Ectodermal cell (in vitro differentiated cells): ENCODE measurements around the gene NCAM1.
A peak's percentile ranks its signal among the peaks of the same experiment; 100 is the strongest.

Experiments used
- H3K27ac ChIP-seq: 2 replicates; pipeline ENCODE4 v1.7.0; 2013; ENCODE audit warnings: mild to moderate bottlenecking, low read depth, low read length; ENCODE audit not compliant: insufficient read depth, poor library complexity, severe bottlenecking
- H3K27me3 ChIP-seq: 2 replicates; pipeline ENCODE4 v1.7.0; 2013; ENCODE audit warnings: mild to moderate bottlenecking, low read length; ENCODE audit not compliant: insufficient read depth, control insufficient read depth, poor library complexity, severe bottlenecking
- H3K36me3 ChIP-seq: one replicate; pipeline ENCODE4 v1.7.0; 2013; ENCODE audit warnings: low read length; ENCODE audit not compliant: control insufficient read depth, insufficient read depth
- H3K4me1 ChIP-seq: one replicate; pipeline ENCODE4 v1.7.0; 2013; ENCODE audit warnings: low read length; ENCODE audit not compliant: control insufficient read depth, insufficient read depth
- H3K4me3 ChIP-seq: 2 replicates; pipeline ENCODE4 v1.7.0; 2013; ENCODE audit warnings: low read depth, low read length, control low read depth; ENCODE audit not compliant: insufficient read depth
- H3K9me3 ChIP-seq: 2 replicates; pipeline ENCODE4 v1.7.0; 2013; ENCODE audit warnings: mild to moderate bottlenecking, low read length, moderate library complexity; ENCODE audit not compliant: control insufficient read depth
- WGBS, 2 experiments: methylation state at CpG; one replicate each; pipeline ENCODE4 v1.1.7; 2013; ENCODE audit warnings: missing lambda C conversion rate in 2 of 2; 5-methylcytosine and 5-hydroxymethylcytosine counted together

Gene NCAM1

DNA sequence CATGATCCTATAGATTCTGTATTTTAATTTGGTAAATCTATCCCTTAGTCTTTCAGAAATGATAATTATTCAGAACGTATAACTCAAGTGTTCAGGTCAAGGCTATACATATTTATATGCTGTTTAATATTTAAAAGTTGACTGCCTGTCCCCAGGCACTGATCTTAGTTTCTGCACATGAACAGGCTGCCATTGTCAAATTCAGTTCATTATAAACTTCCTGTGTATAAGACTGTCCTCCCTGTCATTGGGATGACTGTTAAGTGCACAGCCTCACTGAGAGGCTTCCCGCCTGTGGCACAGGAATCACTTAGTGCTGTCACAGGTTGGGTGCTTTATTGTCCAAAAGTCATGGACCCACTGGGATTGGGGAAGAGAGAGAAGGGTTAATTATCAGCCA, 261.0 kb downstream of the NCAM1 start:
- Histone ChIP-seq H3K27ac (no peak overlapping the region), H3K36me3 (peaks cover 6% of the 10 kb centered on the region), H3K9me3 (no peaks in the 10 kb centered on the region), H3K27me3 (no peaks in the 10 kb centered on the region), H3K4me3 (no peak overlapping the region), H3K4me1 (no peaks in the 10 kb centered on the region)
- WGBS, 2 experiments, result 93 to 100% methylated on average over 1 to 2 of the region's 2 CpGs

DNA sequence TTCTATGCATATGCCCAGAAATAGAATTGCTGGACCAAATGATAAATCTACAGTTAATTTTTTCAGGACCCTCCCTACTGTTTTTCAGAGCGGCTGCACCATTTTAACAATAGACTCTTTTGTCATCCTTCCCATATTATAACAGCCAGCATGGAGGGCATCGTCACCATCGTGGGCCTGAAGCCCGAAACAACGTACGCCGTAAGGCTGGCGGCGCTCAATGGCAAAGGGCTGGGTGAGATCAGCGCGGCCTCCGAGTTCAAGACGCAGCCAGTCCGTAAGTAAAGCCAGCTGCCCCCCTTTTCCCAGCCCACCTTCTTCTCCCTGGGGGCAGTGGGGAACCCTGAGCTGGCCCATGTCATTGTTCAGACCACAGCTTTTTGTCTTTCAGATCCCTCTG, 273.7 kb downstream of the NCAM1 start:
- no peaks in the 10 kb centered on the region for H3K27me3 ChIP-seq

DNA sequence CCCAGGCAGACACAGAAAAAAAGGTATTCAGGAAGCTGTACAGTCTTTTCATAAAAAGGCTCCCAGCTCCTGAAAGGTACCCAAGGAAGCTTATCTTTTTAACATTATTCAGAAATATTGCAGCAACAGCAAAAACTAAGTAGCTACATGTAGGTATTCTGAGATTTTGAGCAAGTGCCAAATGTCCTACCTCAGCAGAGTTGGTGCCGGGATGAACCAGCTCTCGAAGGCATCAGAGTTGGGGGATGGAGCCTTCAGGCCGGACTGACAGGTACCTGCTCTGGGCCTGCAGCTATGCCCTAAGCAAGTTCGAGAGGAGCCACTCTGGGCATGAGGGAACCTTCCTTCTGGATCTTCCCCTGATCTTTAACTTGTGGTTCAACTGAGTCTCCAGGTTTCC, 276.0 kb downstream of the NCAM1 start:
- no peaks in the 10 kb centered on the region for H3K36me3 ChIP-seq
- H3K27me3 ChIP-seq, result no peaks in the 10 kb centered on the region
- no peak overlapping the region for H3K27ac ChIP-seq
- no peaks in the 10 kb centered on the region for H3K9me3 ChIP-seq
- WGBS, 2 experiments, result 95 to 98% methylated on average over 4 of the region's 4 CpGs
- H3K4me1 ChIP-seq, result peaks cover 13% of the 10 kb centered on the region
- H3K4me3 ChIP-seq, result no peak overlapping the region

More for the DNA sequence above, 273.7 kb downstream of the NCAM1 start:
- Histone ChIP-seq H3K36me3 (no peaks in the 10 kb centered on the region), H3K27ac (no peak overlapping the region), H3K9me3 (no peaks in the 10 kb centered on the region), H3K4me1 (no peaks in the 10 kb centered on the region), H3K4me3 (no peak overlapping the region)
- 93 to 95% methylated on average over 14 of the region's 14 CpGs for WGBS, 2 experiments

DNA sequence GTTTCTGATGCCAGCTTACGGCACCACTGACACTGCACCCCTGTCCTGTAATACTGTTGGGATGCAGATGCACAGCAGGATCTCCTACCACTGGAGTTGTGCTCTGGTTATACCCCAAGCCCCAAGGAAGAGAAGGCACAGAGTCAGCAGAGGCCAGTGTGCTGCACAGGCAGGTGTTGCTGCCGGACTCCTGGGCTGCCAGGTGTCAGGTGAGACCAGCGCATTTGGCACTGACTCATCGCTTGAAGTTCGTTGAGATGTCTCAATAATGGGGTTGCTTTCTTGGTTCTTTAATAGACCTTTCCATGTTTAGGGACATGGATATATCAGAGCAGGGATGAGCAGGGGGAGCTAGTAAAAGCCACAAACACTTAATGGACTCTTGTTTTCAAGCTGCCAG, 277.5 kb downstream of the NCAM1 start:
- Histone ChIP-seq H3K36me3 (no peaks in the 10 kb centered on the region), H3K27me3 (no peaks in the 10 kb centered on the region), H3K9me3 (no peaks in the 10 kb centered on the region), H3K4me1 (peaks cover 23% of the 10 kb centered on the region), H3K4me3 (no peak overlapping the region), H3K27ac (no peak overlapping the region)
- 84 to 88% methylated on average over 5 of the region's 5 CpGs for WGBS, 2 experiments

DNA sequence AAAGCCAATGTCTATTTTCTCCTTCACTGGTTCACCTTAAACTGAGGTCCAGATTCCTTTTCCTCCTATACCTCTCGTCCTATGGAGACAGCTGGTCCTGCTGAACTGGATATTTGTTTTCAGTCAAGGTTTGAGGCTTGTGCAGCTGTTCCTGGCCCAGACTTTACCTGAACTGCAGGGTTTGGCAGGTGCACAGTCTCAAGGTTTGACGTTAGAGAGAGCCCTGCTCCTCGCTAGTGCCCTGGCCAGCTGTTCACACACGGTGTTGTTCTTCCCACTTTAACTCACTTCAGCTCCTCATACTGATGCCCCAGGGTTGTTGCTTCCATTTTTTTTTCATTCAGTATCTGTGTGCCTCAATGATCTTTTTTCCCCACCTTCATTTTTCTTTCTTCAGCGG, 279.2 kb downstream of the NCAM1 start:
- WGBS, 2 experiments, result 91 to 94% methylated on average over 5 of the region's 5 CpGs
- no peaks in the 10 kb centered on the region for H3K36me3 ChIP-seq
- H3K27me3 ChIP-seq, result no peaks in the 10 kb centered on the region
- H3K9me3 ChIP-seq, result no peaks in the 10 kb centered on the region
- no peak overlapping the region for H3K4me3 ChIP-seq
- H3K4me1 ChIP-seq, result peaks cover 23% of the 10 kb centered on the region
- H3K27ac ChIP-seq, result no peak overlapping the region

DNA sequence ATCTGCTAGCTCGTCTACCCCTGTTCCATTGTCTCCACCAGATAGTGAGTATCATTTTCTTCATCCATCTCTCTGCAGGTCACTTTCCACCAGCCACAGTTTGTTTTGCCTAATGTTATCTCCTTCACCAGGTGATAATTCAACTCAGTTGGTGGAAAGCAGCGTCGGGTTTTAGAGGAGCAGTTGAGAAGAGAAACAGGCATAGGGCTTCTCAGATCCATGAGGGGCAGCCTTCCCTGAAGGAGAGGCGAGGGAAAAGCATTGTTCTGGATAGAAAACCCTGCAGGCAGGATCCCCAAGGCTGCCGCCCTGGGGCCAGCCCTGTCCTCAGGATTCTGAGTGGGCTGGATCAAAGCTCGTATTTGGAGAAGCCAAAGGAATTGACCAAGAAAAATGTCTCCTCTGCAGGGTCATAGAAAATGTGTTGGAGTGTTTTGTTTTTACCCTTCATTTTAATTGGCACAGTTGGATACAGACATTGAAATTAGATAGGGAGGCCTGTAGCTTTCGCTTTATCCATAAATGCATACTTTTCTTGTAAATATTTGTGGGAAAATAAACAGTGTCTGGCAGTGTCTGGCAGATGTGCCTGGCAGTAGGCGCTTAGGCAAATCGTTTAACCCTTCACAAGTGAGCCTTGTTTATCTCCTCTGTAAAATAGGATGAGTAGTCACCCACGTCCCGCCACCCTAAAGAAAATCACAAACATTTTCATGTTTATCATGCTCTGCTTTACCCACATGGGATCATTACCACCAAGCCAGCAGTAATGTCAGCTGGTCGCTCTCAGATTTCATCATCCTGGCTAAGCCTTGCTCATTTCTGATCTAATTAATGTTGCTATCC, 279.8 kb downstream of the NCAM1 start:
- H3K27me3 ChIP-seq, result no peaks in the 10 kb centered on the region
- H3K4me1 ChIP-seq, result peaks cover 23% of the 10 kb centered on the region
- H3K4me3 ChIP-seq, result no peak overlapping the region
- no peaks in the 10 kb centered on the region for H3K36me3 ChIP-seq
- WGBS, 2 experiments, result 81 to 83% methylated on average over 12 of the region's 12 CpGs
- peak overlapping the region; percentile 6 for H3K27ac ChIP-seq
- no peaks in the 10 kb centered on the region for H3K9me3 ChIP-seq

DNA sequence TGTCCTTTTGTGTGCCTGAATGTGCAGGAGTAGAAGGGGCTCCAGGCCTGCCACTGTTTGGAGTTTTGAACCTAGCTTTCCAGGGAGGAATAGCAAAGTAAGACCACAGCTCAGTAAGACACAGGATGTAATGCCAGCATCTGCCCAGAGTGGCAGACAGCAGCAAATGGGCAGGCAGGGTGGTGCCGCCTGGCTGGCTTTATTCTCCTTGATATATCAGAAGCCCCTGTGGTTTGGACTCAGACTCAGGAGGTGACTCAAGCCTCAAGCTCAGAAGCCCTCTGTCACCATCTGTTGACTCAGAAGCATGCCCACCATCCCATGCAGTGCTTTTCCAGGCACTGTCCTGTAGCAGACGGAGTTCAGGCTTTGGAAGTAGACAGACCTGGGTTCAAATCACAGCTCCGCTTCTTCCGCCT, 280.4 kb downstream of the NCAM1 start:
- Histone ChIP-seq H3K36me3 (no peaks in the 10 kb centered on the region), H3K4me3 (no peak overlapping the region), H3K4me1 (peaks cover 28% of the 10 kb centered on the region), H3K27ac (no peak overlapping the region), H3K27me3 (no peaks in the 10 kb centered on the region), H3K9me3 (no peaks in the 10 kb centered on the region)
- WGBS, 2 experiments, result 96% methylated on average over 4 of the region's 4 CpGs

DNA sequence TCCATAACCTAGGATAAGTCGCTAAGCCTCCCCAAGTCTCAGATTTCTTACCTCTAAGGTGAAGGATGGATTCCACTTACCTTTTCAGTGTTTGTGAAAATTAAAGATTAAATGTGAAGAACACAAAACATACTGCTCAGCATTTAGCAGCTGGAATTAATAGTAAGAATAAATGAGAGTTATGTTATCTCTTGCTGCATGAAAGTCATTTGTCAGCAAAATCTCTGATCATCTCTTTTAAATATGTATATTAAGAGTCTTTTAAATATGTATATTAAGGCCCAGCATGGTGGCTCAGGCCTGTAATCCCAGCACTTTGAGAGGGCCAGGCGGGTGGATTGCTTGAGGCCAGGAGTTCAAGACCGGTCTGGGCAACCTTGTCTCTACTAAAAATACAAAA, 280.8 kb downstream of the NCAM1 start:
- Histone ChIP-seq H3K4me3 (no peak overlapping the region), H3K36me3 (no peaks in the 10 kb centered on the region), H3K27me3 (no peaks in the 10 kb centered on the region), H3K9me3 (no peaks in the 10 kb centered on the region), H3K4me1 (peaks cover 32% of the 10 kb centered on the region), H3K27ac (no peak overlapping the region)
- 87 to 94% methylated on average over 3 of the region's 3 CpGs for WGBS, 2 experiments

DNA sequence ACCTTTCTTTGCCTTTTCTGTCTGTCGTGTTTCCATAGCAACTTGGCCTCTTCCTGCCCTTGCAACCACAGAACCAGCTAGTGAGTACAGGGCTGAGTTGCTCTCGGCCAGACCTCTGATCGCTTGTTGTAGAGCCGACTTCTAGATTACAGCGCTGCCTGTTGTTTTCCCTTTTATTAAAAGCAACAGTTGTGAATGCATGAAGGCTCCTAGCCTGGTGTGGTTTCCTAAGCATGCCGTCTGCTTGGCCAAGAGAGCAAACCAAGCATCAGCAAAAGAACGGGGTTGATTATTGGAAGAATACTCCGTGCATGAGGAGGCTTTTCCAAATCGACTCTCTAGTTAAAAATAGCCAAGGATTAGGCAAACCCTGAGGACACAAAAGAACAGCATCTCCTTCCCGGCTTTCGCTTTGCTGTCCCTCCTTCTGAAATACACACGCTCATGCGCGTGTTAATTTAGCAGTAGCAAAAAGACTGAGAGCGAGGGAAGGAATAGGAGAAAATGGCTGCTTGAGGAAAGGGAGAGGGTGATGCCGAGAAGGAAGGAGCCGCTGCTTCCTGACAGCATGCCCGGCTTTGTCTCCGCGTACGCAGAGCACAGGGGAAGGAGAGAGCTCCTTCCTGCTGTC, 281.7 kb downstream of the NCAM1 start:
- H3K4me1 ChIP-seq, result peaks cover 41% of the 10 kb centered on the region
- no peak overlapping the region for H3K4me3 ChIP-seq
- 59 to 62% methylated on average over 21 of the region's 21 CpGs for WGBS, 2 experiments
- peak overlapping the region; percentile 59 for H3K27ac ChIP-seq
- H3K9me3 ChIP-seq, result no peaks in the 10 kb centered on the region
- no peaks in the 10 kb centered on the region for H3K36me3 ChIP-seq
- no peaks in the 10 kb centered on the region for H3K27me3 ChIP-seq

DNA sequence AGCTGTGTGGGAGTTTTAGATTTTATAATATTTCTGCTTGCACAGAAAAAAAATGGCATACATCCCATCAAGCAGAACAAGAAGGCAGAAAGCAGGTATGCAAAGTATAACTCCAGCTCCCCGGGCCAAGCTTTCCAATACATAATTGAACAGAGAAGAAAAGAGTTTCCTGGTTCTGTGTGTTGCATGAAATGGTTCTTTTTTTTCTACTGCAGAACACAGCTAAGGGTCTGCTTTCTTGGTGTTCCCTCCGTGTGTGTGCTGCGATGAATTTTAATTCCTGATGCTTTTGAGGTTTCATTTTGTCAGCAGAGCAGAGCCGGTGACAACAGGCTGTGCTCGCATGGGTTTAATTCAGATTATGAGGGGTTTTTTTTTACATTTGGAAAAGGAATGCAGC, 282.5 kb downstream of the NCAM1 start:
- H3K27ac ChIP-seq, result no peak overlapping the region
- H3K4me1 ChIP-seq, result peaks cover 48% of the 10 kb centered on the region
- no peaks in the 10 kb centered on the region for H3K9me3 ChIP-seq
- H3K4me3 ChIP-seq, result no peak overlapping the region
- H3K36me3 ChIP-seq, result no peaks in the 10 kb centered on the region
- WGBS, 2 experiments, result 93 to 96% methylated on average over 5 of the region's 5 CpGs
- H3K27me3 ChIP-seq, result no peaks in the 10 kb centered on the region
